GM12878 (cell line): Measurements from ENCODE around the gene RIPOR1.

Experiments used
- ASH2L ChIP-seq: fragments of 300-600, 200-600 bp; sonication (generic); IDR thresholded peaks from 2 replicates; pipeline ENCODE4 v1.6.1; 2017; ENCODE audit warnings: low read depth, mild to moderate bottlenecking, borderline replicate concordance
- CHD2 ChIP-seq: IDR thresholded peaks from 2 replicates; pipeline ENCODE4 v1.6.1; 2011; ENCODE audit warnings: low read depth, low read length, improper control_type of control experiment, borderline replicate concordance
- CREB1 ChIP-seq: IDR thresholded peaks from 2 replicates; pipeline ENCODE4 v1.6.1; 2012; ENCODE audit warnings: low read depth, mild to moderate bottlenecking, inconsistent platforms
- CTCF ChIP-seq, 3 experiments: IDR thresholded peaks in 2 of 3; conservative IDR thresholded peaks in 1 of 3; 2 replicates each; pipeline ENCODE4 v1.5.1; 2011; ENCODE audit warnings: low read depth in 3 of 3, low read length in 3 of 3, mild to moderate bottlenecking in 3 of 3, control low read depth in 2 of 3, moderate library complexity in 2 of 3, inconsistent platforms in 1 of 3, mixed read lengths in 1 of 3; ENCODE audit not compliant: control insufficient read depth in 2 of 3, insufficient read depth in 1 of 3; ENCODE audit errors: extremely low read depth in 1 of 3
- EP300 ChIP-seq, 2 experiments: fragments of 150-350 bp in 1 of 2; IDR thresholded peaks; 2 replicates each; pipeline ENCODE4 v1.6.1; 2011 to 2012; ENCODE audit warnings: low read depth in 2 of 2, low read length in 2 of 2, borderline replicate concordance in 1 of 2, improper control_type of control experiment in 1 of 2, inconsistent platforms in 1 of 2; ENCODE audit not compliant: control insufficient read depth in 1 of 2
- EZH2 ChIP-seq: IDR thresholded peaks from 2 replicates; pipeline ENCODE4 v1.6.1; 2012; ENCODE audit warnings: low read depth, mild to moderate bottlenecking, control low read depth, inconsistent platforms, low read length, borderline replicate concordance; ENCODE audit not compliant: control insufficient read depth
- LARP7 ChIP-seq: fragments of 450-650 bp; IDR thresholded peaks from 2 replicates; pipeline ENCODE4 v1.6.1; 2017; ENCODE audit warnings: mild to moderate bottlenecking
- PBX3 ChIP-seq: IDR thresholded peaks from 2 replicates; pipeline ENCODE4 v1.6.1; 2011; ENCODE audit warnings: mild to moderate bottlenecking, low read depth, low read length, moderate library complexity; ENCODE audit not compliant: insufficient replicate concordance
- POLR2AphosphoS5 ChIP-seq: IDR thresholded peaks from 2 replicates; pipeline ENCODE4 v1.6.1; 2011; ENCODE audit warnings: mild to moderate bottlenecking, low read length, inconsistent platforms
- REST ChIP-seq: IDR thresholded peaks from 2 replicates; pipeline ENCODE4 v1.6.1; 2012; ENCODE audit warnings: mild to moderate bottlenecking, low read depth, low read length
- RFX5 ChIP-seq: IDR thresholded peaks from 2 replicates; pipeline ENCODE4 v1.6.1; 2011; ENCODE audit warnings: low read depth, low read length, improper control_type of control experiment
- ZSCAN29 ChIP-seq: fragments of 450-650 bp; IDR thresholded peaks from 2 replicates; pipeline ENCODE4 v1.6.1; 2017; ENCODE audit warnings: mild to moderate bottlenecking, moderate library complexity

GRCh38 chr16:67489401-67490083, 39.1 kb upstream of the RIPOR1 start:
- TF ChIP-seq EP300 (IDR thresholded peaks at IDR 0.05; ENCODE audit: borderline replicate concordance in 1 of 2, control insufficient read depth in 1 of 2, low read depth in 2 of 2, low read length in 2 of 2): no peak
- TF ChIP-seq REST: no peak
- no peak for TF ChIP-seq LARP7
- no peak for TF ChIP-seq EZH2
- no peak for TF ChIP-seq CHD2
- TF ChIP-seq RFX5: no peak
- no peak for TF ChIP-seq CREB1
- no peak for TF ChIP-seq ZSCAN29
- no peak for TF ChIP-seq PBX3
- no peak for TF ChIP-seq ASH2L
- TF ChIP-seq CTCF (IDR thresholded peaks at IDR 0.05 in 2 of 3, conservative IDR thresholded peaks at IDR 0.05 in 1 of 3; ENCODE audit: control insufficient read depth in 2 of 3, extremely low read depth in 1 of 3, insufficient read depth in 1 of 3, low read depth in 3 of 3, low read length in 3 of 3): no peak
- no peak for TF ChIP-seq POLR2AphosphoS5
